Measurements from ENCODE around the gene SEC22B. TPM values are rescaled to one million over a fixed set of nuclear protein-coding genes. Genes with fewer than 3 reads are reported as not detected.
"Not testable (repeated sequence)": the region's sequence is repeated elsewhere in the genome, so short reads cannot be mapped to it uniquely, and the experiment has no call there.

Gene SEC22B
- total RNA-seq, 1 donor from 2014 or later: 40.2 TPM

DNA sequence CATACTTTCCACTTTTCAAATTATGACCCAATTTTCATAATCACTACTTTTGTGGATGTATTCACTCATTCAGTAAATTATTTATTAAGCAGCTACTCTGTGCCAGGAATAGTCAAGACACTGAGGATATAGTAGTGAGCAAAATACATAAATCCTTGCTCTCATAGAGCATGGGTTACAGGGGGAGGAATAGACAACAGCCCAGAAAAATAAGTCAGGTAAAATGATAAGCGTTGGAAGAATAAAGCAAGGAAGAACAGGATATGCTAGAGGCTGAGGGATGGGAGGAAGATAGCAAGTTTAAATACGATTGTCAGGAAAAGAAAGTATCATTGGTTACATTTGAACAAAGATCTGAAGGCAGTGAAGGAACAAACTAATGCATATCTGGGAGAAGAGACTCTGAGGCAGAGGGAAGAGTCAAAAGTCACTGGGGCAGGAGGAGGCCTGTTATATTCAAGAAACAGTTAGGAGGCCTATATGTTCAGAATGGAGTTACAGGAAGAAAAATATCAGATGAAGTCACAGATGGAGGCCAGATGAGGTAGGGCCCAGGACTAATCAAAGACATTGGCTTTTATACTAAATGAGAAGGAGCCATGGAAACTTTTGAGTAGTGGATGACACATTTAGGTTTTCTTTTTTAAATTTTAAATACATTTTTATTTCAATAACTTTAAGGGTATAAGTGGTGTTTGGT is 42.9 kb downstream of the SEC22B start:
- Mint-ChIP-seq H3K27me3 (ENCODE audit: low read depth) (no peaks in the 10 kb centered on the region), H3K4me1 (peaks cover 5% of the 10 kb centered on the region), H3K9me3 (no peaks in the 10 kb centered on the region), H3K4me3 (no peak overlapping the region), H3K27ac (peak overlapping the region; percentile 2), H3K36me3 (no peaks in the 10 kb centered on the region)
- DNase-seq (ENCODE audit: low spot score in 2 of 2, unreplicated experiment in 2 of 2): no peak
- TF ChIP-seq, protein P1, sequence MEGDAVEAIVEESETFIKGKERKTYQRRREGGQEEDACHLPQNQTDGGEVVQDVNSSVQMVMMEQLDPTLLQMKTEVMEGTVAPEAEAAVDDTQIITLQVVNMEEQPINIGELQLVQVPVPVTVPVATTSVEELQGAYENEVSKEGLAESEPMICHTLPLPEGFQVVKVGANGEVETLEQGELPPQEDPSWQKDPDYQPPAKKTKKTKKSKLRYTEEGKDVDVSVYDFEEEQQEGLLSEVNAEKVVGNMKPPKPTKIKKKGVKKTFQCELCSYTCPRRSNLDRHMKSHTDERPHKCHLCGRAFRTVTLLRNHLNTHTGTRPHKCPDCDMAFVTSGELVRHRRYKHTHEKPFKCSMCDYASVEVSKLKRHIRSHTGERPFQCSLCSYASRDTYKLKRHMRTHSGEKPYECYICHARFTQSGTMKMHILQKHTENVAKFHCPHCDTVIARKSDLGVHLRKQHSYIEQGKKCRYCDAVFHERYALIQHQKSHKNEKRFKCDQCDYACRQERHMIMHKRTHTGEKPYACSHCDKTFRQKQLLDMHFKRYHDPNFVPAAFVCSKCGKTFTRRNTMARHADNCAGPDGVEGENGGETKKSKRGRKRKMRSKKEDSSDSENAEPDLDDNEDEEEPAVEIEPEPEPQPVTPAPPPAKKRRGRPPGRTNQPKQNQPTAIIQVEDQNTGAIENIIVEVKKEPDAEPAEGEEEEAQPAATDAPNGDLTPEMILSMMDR (IDR thresholded peaks at IDR 0.05; ENCODE audit: unreplicated experiment): no peak

DNA sequence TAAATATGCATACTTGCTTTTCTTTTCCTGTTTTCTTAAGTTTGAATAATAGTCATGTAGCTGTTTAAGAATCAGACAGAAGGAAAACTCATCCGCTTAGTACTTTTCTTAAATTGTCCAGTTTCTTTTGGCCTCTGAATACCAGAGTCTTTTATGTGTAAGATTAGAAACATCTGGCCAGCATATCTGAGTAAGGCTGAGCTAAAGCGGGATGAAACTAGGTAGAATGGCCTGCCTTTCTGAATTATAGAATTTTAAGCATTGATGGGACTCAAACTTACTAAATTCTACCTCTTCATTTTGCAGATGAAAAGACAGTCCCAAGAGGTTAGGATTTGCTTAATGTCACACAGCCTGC is 43.9 kb downstream of the SEC22B start:
- not testable (repeated sequence) for H3K4me3 Mint-ChIP-seq; DNase-seq (ENCODE audit: low spot score in 2 of 2, unreplicated experiment in 2 of 2); H3K27me3 Mint-ChIP-seq (ENCODE audit: low read depth); H3K36me3 Mint-ChIP-seq; H3K9me3 Mint-ChIP-seq; H3K4me1 Mint-ChIP-seq
- peak overlapping the region; percentile 92 for H3K27ac Mint-ChIP-seq

DNA sequence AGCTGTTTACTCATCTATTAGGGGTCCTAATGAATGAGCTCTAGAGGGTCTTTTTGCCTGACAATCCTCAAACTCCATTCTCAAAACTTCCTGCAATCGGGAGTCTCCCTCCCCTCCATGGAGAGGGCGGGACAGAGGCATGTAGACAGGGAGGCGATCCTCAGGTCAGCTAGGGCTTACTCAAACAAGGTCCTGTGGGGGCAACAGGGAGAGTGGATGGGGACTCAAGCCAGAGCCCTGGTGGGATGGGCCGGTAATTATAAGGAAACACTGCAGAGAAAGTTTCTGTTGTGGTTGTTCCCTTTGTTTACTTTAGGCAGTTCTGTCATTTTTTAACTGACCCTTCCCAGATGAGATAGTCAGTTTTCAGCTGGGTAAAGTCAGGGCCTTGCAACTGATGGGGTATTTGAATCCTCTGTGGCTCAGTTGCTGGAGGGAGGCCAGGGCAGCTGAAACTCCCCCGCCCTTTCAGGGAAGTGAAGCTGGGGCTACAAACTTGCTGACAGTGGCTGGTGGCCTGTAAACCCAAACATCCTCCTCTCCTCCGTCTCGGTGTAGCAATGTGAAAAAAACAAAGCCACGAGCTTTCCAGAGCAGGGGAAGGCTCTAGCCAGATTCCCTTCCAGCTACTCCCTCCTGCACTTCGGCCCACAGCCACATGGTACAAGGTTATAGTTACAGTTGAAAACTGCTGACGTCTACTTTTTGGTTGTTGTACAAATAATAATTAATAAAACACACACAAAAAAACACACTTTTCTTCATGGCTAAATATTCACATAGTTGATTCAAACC is 44.5 kb downstream of the SEC22B start:
- peak; percentile 31 to 45 for DNase-seq (ENCODE audit: low spot score in 2 of 2, unreplicated experiment in 2 of 2)
- not testable (repeated sequence) for H3K27me3 Mint-ChIP-seq (ENCODE audit: low read depth); H3K4me3 Mint-ChIP-seq; H3K9me3 Mint-ChIP-seq; H3K4me1 Mint-ChIP-seq; H3K36me3 Mint-ChIP-seq
- peak overlapping the region; percentile 92 for H3K27ac Mint-ChIP-seq

DNA sequence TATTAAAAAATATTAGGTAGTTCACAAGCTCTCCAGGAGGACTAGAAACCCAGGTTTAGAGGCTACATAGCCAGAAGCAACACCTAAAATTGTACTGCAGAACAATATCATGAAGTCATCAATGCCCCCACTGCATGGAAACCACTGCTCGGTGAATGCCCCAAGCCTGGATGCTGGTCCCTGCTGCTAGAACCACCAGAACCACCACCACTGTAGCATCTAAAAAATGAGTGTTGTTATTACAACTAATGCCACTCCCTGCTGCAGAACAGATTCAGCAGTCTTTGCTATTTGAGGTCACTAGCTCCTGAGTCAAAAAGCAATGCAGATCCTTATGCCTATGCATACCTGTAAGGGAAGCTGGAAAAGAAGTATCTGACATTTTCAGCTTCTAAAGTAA is 48.4 kb downstream of the SEC22B start:
- H3K27ac Mint-ChIP-seq; H3K4me1 Mint-ChIP-seq; DNase-seq (ENCODE audit: low spot score in 2 of 2, unreplicated experiment in 2 of 2); H3K36me3 Mint-ChIP-seq; H3K9me3 Mint-ChIP-seq; H3K4me3 Mint-ChIP-seq; H3K27me3 Mint-ChIP-seq (ENCODE audit: low read depth): not testable (repeated sequence)

DNA sequence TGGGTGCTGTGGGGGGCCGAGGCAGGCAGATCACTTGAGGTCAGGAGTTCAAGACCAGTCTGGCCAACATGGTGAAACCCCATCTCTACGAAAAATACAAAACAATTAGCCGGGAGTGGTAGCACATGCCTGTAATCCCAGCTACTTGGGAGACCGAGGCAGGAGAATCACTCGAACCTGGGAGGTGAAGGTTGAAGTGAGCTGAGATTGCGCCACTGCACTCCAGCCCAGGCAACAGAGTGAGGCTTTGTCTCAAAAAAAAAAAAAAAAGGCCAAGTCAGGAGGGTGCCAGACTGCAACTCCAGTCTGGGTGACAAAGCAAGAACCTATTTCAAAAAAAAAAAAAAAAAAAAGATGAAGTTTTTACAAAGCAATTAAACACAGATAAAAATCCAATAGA is 50.1 kb downstream of the SEC22B start:
- H3K4me3 Mint-ChIP-seq; DNase-seq (ENCODE audit: low spot score in 2 of 2, unreplicated experiment in 2 of 2); H3K27ac Mint-ChIP-seq; H3K27me3 Mint-ChIP-seq (ENCODE audit: low read depth); H3K9me3 Mint-ChIP-seq; H3K36me3 Mint-ChIP-seq; H3K4me1 Mint-ChIP-seq: not testable (repeated sequence)

DNA sequence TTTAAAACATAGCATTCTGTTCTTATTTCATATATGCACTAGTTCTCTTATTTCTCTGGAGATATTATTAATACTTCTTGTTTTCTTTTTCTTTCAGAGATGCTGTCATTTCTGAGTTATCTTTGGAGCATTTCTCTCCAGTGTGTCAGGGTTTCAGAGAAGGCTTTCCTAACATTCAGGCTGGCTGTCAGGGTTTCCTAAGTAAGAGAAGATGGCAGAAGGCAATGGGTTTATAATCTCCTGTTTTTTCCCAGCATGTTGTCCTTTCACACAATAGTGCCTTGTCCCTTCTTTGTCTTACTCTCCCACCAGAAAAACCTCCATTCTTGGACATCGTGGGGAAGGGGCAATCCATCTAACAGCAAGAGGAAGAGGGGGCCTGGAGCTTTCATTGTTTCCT is 51.7 kb downstream of the SEC22B start:
- not testable (repeated sequence) for DNase-seq (ENCODE audit: low spot score in 2 of 2, unreplicated experiment in 2 of 2); H3K4me1 Mint-ChIP-seq; H3K27ac Mint-ChIP-seq; H3K4me3 Mint-ChIP-seq; H3K27me3 Mint-ChIP-seq (ENCODE audit: low read depth); H3K36me3 Mint-ChIP-seq; H3K9me3 Mint-ChIP-seq

DNA sequence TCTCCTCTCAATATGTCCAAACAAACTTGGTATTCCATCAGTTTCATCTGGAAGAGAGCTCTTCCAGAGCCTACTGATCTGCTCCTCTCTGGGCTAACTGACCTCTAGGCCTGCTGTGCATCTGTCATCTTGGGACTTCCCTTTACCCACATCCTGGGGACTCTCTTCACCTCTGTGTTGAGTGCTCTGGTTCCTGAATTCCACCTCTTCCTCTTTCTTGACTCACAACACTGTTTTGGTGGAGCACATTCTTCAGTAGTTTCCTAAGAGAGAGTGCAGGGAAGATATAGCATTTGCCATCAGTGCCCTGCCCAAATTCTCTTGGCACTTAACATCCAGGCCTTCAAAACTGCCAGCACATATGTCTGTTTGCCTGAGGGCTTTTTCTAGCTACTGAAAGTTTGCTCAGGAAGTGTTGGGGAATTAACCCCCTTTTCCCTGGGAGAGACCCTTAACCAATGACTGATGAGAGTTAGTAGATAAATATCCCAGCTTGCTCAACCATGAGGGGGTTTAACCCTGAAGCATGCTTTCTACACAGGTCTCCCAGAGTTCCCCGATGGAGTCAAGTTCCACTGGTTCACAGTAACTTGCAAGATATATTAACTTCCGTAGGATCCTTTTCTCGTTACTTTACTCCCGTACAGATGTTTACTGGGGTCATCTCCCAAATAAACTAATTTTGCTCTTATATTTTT is 52.4 kb downstream of the SEC22B start:
- not testable (repeated sequence) for H3K36me3 Mint-ChIP-seq; H3K9me3 Mint-ChIP-seq; H3K4me3 Mint-ChIP-seq; H3K27ac Mint-ChIP-seq; DNase-seq (ENCODE audit: low spot score in 2 of 2, unreplicated experiment in 2 of 2); H3K4me1 Mint-ChIP-seq; H3K27me3 Mint-ChIP-seq (ENCODE audit: low read depth)

DNA sequence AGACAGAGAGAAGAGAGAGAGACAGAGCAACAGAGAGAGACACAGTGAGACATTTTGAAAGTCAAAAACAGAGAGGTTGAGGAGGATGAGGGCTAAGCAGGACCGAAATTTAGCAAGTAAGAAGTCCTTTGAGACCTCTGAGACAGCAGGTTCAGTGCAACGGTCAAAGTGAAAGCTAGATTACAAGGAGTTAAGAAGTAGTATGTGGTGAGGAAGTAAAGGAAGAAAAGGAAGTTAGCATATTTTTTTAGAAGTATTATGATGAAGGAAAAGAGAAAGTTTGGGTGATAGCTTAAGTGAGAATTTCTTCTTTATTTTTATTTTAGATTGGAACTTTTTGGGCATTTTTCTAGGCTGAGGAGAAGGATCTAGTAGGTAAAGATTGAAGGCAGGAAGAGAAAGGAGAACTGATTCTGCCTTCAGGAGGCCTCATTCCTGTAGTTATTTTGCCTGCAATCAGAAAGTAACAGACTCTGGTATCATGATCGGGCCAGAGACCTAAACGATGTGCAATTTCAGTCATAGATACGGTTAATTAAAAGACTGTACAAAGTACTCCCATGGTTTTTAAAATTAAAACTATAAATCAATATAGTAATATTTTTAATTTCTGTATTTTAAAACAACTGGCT is 53.9 kb downstream of the SEC22B start:
- not testable (repeated sequence) for H3K27me3 Mint-ChIP-seq (ENCODE audit: low read depth); H3K4me1 Mint-ChIP-seq; H3K36me3 Mint-ChIP-seq; H3K27ac Mint-ChIP-seq; H3K9me3 Mint-ChIP-seq; H3K4me3 Mint-ChIP-seq; DNase-seq (ENCODE audit: low spot score in 2 of 2, unreplicated experiment in 2 of 2)

DNA sequence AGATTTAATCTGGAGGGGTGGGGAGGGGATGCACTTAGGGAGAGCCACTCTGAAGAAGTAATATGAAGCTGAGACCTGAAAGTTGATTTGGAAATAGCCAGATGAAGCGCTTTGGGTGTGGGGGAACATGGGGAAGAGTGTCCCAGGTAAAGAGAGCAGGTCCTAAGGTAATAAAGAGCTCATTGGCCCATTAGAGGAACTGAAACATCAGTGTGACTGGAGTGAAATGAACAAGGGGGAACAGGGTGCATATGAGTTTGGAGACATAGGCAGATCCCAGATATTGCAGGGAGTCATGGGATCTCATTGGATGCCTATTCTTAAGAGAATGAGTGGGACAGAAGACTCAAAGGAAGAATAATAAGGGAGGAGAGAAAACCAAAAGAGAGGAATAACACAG is 54.5 kb downstream of the SEC22B start:
- H3K4me1 Mint-ChIP-seq; H3K4me3 Mint-ChIP-seq; H3K27ac Mint-ChIP-seq; H3K27me3 Mint-ChIP-seq (ENCODE audit: low read depth); H3K9me3 Mint-ChIP-seq; DNase-seq (ENCODE audit: low spot score in 2 of 2, unreplicated experiment in 2 of 2); H3K36me3 Mint-ChIP-seq: not testable (repeated sequence)

DNA sequence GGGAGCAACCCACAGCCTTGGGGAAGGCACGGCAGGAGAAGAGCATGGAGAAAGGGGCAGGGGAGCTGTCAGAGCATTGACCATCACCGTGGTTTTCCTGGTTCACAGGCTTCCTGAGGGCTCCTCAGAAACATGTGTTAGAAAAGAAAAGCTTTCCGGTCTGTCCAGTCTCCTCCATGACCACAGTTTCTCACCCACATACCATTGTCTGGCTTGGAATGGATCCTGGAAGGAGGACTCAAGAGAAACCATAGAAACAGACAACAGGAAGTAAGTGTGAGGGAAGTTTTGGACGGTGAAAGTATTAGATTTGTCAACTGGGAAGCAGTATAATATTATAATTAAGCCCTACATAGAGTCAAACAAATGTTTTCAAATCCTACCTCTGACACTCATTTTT is 55.8 kb downstream of the SEC22B start:
- not testable (repeated sequence) for H3K4me1 Mint-ChIP-seq; H3K27me3 Mint-ChIP-seq (ENCODE audit: low read depth); H3K4me3 Mint-ChIP-seq; H3K9me3 Mint-ChIP-seq; DNase-seq (ENCODE audit: low spot score in 2 of 2, unreplicated experiment in 2 of 2); H3K27ac Mint-ChIP-seq; H3K36me3 Mint-ChIP-seq

DNA sequence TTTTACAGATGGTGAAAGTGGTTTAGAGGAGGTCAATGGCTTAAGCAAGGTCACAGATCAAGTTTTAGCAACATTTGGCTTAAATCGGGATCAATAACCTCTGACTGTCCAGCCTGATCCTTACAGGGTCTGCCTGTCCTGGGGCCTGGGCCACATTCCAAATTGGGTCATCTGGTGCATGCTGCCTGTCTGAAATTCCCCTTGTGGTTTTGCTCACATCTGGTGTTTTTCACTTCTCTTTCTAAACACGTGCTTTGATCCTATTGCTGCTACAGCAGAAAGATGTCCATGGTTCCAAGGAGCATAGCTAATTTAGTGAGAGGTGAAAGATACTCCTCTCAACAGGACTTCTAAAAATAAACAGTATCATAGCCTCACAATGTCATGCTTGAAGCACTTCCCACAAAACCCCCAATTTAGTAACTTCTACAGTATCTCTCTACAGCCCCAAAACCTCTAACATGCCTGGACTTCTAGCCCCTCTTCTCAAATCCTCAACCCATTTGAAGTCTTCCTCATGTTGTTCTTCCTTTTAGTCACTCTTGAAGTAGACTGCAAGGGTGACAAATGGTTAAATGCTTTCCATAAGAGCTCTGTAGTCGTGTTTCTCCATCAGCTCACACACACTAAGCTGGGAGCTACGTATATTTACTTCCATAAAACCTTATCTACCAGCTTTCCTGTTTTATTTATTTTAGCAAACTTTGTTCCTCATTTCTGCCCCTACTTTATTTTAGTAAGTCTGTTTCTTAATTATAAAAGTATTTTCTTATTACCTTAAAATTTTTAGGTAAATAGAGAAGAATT is 58.7 kb downstream of the SEC22B start:
- H3K27me3 Mint-ChIP-seq (ENCODE audit: low read depth); DNase-seq (ENCODE audit: low spot score in 2 of 2, unreplicated experiment in 2 of 2): not testable (repeated sequence)

DNA sequence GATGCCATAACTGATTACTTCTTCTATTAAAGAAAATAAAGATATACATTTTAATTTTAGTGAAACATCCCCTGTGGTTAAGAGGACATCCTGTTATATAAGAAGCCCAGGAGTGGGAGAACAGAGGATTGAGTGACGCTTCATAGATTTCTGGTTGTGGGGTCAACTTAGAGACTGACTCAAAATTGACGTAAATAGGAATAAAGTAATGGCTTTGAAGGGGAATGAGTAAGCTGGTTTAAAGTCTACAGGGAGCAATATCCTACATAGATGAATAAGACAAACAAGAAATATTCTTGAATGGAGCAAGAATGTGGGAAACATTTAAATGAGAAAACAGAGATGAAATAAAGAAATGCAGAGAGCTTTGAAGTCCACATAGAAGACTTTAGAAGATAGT is 60.2 kb downstream of the SEC22B start:
- H3K36me3 Mint-ChIP-seq; DNase-seq (ENCODE audit: low spot score in 2 of 2, unreplicated experiment in 2 of 2); H3K27me3 Mint-ChIP-seq (ENCODE audit: low read depth); H3K4me1 Mint-ChIP-seq; H3K9me3 Mint-ChIP-seq; H3K4me3 Mint-ChIP-seq; H3K27ac Mint-ChIP-seq: not testable (repeated sequence)

More for the DNA sequence above, 58.7 kb downstream of the SEC22B start:
- H3K36me3 Mint-ChIP-seq, H3K9me3 Mint-ChIP-seq, H3K4me1 Mint-ChIP-seq, H3K4me3 Mint-ChIP-seq: not testable (repeated sequence)
- peak overlapping the region; percentile 36 for H3K27ac Mint-ChIP-seq
